T-cell (primary cell): Measurements from ENCODE around the gene SLCO3A1. TPM values are rescaled to one million over a fixed set of nuclear protein-coding genes. Genes with fewer than 3 reads are reported as not detected.

Experiments
- ATAC-seq, 4 experiments: fragments of 200-7000 bp in 3 of 4; fragments of 150-1000 bp in 1 of 4; cut with Tn5 transposase; replicated peaks in 1 of 4; 1 replicate in 3 of 4; 2 replicates in 1 of 4; pipeline ENCODE4 v1.10.0; 2021; ENCODE audit warnings: moderate library complexity in 3 of 4, mild to moderate bottlenecking in 2 of 4, moderate number of reproducible peaks in 1 of 4
- CTCF ChIA-PET, 2 donors: fragments of 300-600 bp; sonication (Branson Sonifier 250); formaldehyde crosslinking; loops; one replicate each; lab custom pipeline; 2022; ENCODE audit warnings: antibody characterized with exemption in 2 of 2; lab: Charles Lee
- POLR2A ChIA-PET, 2 donors: fragments of 300-600 bp; sonication (Branson Sonifier 250); formaldehyde crosslinking; loops; one replicate each; lab custom pipeline; 2022; ENCODE audit warnings: antibody characterized with exemption in 2 of 2; lab: Charles Lee
- DNase-seq, 35 experiments: peaks; one replicate each; pipeline versions ENCODE4 v3.0.0 to v3.0.0-alpha.2; 2013 to 2023
- H3K27ac ChIP-seq: one replicate; pipeline ENCODE4 v1.5.1; 2013; ENCODE audit warnings: low read length
- H3K27me3 ChIP-seq, 2 experiments: replicated peaks in 1 of 2; 1 replicate in 1 of 2; 2 replicates in 1 of 2; pipeline versions ENCODE4 v1.6.1 to v1.7.0; 2013; ENCODE audit warnings: low read length in 1 of 2, mixed read lengths in 1 of 2; ENCODE audit not compliant: control insufficient read depth in 2 of 2, insufficient read depth in 2 of 2; ENCODE audit errors: extremely low read depth in 1 of 2
- H3K36me3 ChIP-seq, 2 donors: 1 replicate in 1 of 2; 2 replicates in 1 of 2; pipeline versions ENCODE4 v1.6.1 to v1.7.0; 2013; ENCODE audit warnings: low read length in 1 of 2; ENCODE audit not compliant: control insufficient read depth in 2 of 2, insufficient read depth in 1 of 2; ENCODE audit errors: extremely low read depth in 1 of 2
- H3K4me1 ChIP-seq, 2 experiments: 1 replicate in 1 of 2; 2 replicates in 1 of 2; pipeline versions ENCODE4 v1.6.1 to v1.7.0; 2013; ENCODE audit warnings: low read length in 2 of 2, mixed read lengths in 1 of 2; ENCODE audit not compliant: insufficient read depth in 2 of 2, control insufficient read depth in 1 of 2; ENCODE audit errors: extremely low read depth in 1 of 2
- H3K4me3 ChIP-seq, 2 donors: 1 replicate in 1 of 2; 2 replicates in 1 of 2; pipeline versions ENCODE4 v1.5.1 to v1.7.0; 2013; ENCODE audit warnings: mild to moderate bottlenecking in 2 of 2, low read length in 1 of 2, moderate library complexity in 1 of 2; ENCODE audit not compliant: control insufficient read depth in 1 of 2; ENCODE audit errors: extremely low read depth in 1 of 2
- H3K9me3 ChIP-seq: 2 replicates; pipeline ENCODE4 v1.7.0; 2013
- H3K27ac Mint-ChIP-seq, 2 donors: one replicate each; pipeline ENCODE4 v1.8.0; 2020 to 2021; ENCODE audit warnings: mild to moderate bottlenecking in 2 of 2, mixed read lengths in 2 of 2
- H3K27me3 Mint-ChIP-seq, 2 donors: one replicate each; pipeline ENCODE4 v1.8.0; 2021 to 2022; ENCODE audit warnings: mixed read lengths in 2 of 2
- H3K36me3 Mint-ChIP-seq: one replicate; pipeline ENCODE4 v1.8.0; 2021; ENCODE audit warnings: mixed read lengths
- H3K4me1 Mint-ChIP-seq, 3 donors: one replicate each; pipeline ENCODE4 v1.8.0; 2020 to 2022; ENCODE audit warnings: mixed read lengths in 3 of 3, mild to moderate bottlenecking in 1 of 3
- H3K4me3 Mint-ChIP-seq, 3 donors: one replicate each; pipeline ENCODE4 v1.8.0; 2020 to 2022; ENCODE audit warnings: mild to moderate bottlenecking in 3 of 3, mixed read lengths in 3 of 3, moderate library complexity in 3 of 3
- H3K9me3 Mint-ChIP-seq, 3 donors: one replicate each; pipeline ENCODE4 v1.8.0; 2020 to 2022; ENCODE audit warnings: mixed read lengths in 3 of 3
- WGBS: methylation state at CpG from one replicate; pipeline ENCODE4 v1.1.5; 2013; ENCODE audit warnings: missing lambda C conversion rate; ENCODE audit not compliant: insufficient coverage; 5-methylcytosine and 5-hydroxymethylcytosine counted together
- total RNA-seq, 35 experiments: library from RNA in 6 of 35; stranded (reverse) in 6 of 35; fragments of 120-200 nt in 1 of 35; gene quantifications; one replicate each; pipeline versions ENCODE4 v1.2.1 to v1.2.4 and lab custom pipeline; 2013 to 2026

SLCO3A1 gene
- total RNA-seq, 5 donors from 2014 or later (not counting 1 experiment from before 2014, with no cell fraction given): 26.2 to 52.2 (median 38.7) TPM

DNA sequence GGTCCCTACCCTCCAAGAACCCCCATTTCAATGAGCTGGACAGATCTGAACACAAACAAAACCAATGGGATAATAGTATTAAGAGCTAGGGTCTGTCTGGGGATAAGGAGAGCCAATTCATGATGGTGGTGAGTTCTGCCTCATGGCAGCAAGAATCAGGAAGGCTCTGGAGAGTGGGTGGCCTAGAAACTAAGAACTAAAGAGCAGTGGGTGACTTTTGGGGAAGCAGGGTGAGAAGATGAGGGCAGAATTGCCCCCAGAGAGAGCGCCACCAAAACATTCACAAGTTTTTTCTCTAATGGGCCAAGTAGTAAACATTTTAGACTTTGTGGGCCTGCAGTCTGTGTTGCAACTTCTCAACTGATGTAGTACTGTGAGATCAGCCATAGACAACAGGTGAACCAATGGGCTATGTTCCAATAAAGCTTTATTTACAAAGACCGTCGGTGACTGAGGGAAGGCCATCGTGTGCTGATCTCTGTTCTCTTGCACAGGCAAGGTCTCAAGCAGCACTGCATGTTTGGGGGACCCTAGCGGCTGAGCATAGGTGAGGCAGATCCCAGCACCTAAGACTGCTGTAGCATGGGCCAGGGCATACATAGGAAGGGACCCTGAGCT is 314.7 kb downstream of the SLCO3A1 start:
- Mint-ChIP-seq H3K27me3 (no peaks in the 10 kb centered on the region), H3K36me3 (peaks cover 53% of the 10 kb centered on the region), H3K4me3 (no peak overlapping the region), H3K27ac (no peak overlapping the region), H3K9me3 (no peaks in the 10 kb centered on the region), H3K4me1 (peaks cover 0 to 1% (median 0%) of the 10 kb centered on the region in 3 donors)
- DNase-seq: no peak
- no peaks in the 10 kb centered on the region for H3K9me3 ChIP-seq
- no peaks in the 10 kb centered on the region for H3K4me1 ChIP-seq
- H3K27me3 ChIP-seq: no peaks in the 10 kb centered on the region
- POLR2A ChIA-PET: no interaction called here
- no peak overlapping the region for H3K4me3 ChIP-seq
- no peak for ATAC-seq
- 94% methylated on average over 4 of the region's 5 CpGs for WGBS
- H3K36me3 ChIP-seq: peaks cover 0 to 6% of the 10 kb centered on the region in 2 donors
- H3K27ac ChIP-seq: no peak overlapping the region
- CTCF ChIA-PET: no interaction called here

- Histone ChIP-seq H3K27ac (no peak overlapping the region), H3K4me1 (no peaks in the 10 kb centered on the region), H3K9me3 (no peaks in the 10 kb centered on the region), H3K4me3 (no peak overlapping the region), H3K27me3 (no peaks in the 10 kb centered on the region), H3K36me3 (peaks cover 0 to 2% of the 10 kb centered on the region in 2 donors)
- H3K4me1 Mint-ChIP-seq: no peaks in the 10 kb centered on the region
- peaks cover 30% of the 10 kb centered on the region for H3K36me3 Mint-ChIP-seq
- no peak overlapping the region for H3K4me3 Mint-ChIP-seq
- POLR2A ChIA-PET: no interaction called here
- no peak for ATAC-seq
- CTCF ChIA-PET: no interaction called here
- no peaks in the 10 kb centered on the region for H3K9me3 Mint-ChIP-seq
- peaks cover 0 to 3% of the 10 kb centered on the region in 2 donors for H3K27me3 Mint-ChIP-seq
- H3K27ac Mint-ChIP-seq: no peak overlapping the region
- DNase-seq: no peak
- WGBS: 82% methylated on average over 1 of the region's 8 CpGs
These were observed 317.4 kb downstream of the SLCO3A1 start for GRCh38 chr15:92170897-92171296.

DNA sequence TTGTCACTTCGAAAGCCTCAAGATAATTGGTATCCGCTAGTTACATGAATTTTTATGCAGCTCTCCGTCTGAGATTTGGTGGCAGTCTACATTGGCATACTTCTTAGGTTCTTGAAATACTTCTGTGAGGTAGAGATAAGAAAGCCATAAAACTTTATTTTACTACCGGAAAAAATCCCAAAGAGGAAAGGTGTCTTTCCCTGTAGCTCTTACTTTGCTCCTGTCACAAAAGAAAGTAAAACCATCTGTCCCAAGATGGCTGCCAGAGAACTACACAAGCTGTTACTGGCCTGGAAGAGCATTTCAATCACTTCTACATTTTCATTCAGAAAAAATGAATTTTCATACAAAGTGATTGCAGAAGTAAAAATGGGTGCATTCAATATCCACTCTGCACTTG is 325.4 kb downstream of the SLCO3A1 start:
- no peak for ATAC-seq

DNA sequence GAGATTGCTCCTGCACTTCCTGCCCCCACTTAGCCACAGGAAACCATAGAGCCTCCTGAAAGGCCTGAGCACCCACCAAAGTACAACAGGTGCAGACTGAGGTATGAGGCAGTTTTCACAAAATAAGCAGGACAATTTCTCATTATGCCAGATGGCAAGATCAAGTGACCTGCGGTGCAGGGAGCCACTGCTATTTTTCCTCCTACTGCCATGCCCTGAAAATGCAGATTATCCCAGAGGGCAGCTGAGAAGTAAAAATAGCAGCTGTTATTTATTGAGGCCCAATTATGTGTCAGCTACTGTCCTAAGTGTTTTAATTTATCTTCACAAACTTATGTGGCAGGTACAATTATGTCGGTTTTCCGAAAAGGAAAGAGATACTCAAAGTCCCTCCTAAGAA is 330.6 kb downstream of the SLCO3A1 start:
- Mint-ChIP-seq H3K27ac (no peak overlapping the region), H3K4me3 (no peak overlapping the region), H3K4me1 (no peaks in the 10 kb centered on the region), H3K9me3 (no peaks in the 10 kb centered on the region), H3K27me3 (peaks cover 6 to 13% of the 10 kb centered on the region in 2 donors), H3K36me3 (no peaks in the 10 kb centered on the region)
- no peak for ATAC-seq
- peaks cover 0 to 8% of the 10 kb centered on the region in 2 experiments for H3K27me3 ChIP-seq
- H3K36me3 ChIP-seq: no peaks in the 10 kb centered on the region
- H3K9me3 ChIP-seq: no peaks in the 10 kb centered on the region
- no peaks in the 10 kb centered on the region for H3K4me1 ChIP-seq
- H3K27ac ChIP-seq: no peak overlapping the region
- no peak overlapping the region for H3K4me3 ChIP-seq
- WGBS: 58% methylated on average over 3 of the region's 3 CpGs
- ChIA-PET POLR2A (no interaction called here), CTCF (interaction anchor here in 1 of 2 donors (0.7 kb wide), 1 partner anchor 42 kb away, joined by 4 read pairs; no protein-coding TSS in a partner anchor)
- DNase-seq: no peak

More for the DNA sequence above, 325.4 kb downstream of the SLCO3A1 start:
- Mint-ChIP-seq H3K4me1 (peaks cover 0 to 9% (median 0%) of the 10 kb centered on the region in 3 donors), H3K27ac (no peak overlapping the region), H3K27me3 (peaks cover 3 to 5% of the 10 kb centered on the region in 2 donors), H3K9me3 (no peaks in the 10 kb centered on the region), H3K36me3 (no peaks in the 10 kb centered on the region), H3K4me3 (no peak overlapping the region)
- Histone ChIP-seq H3K27me3 (no peaks in the 10 kb centered on the region), H3K4me3 (no peak overlapping the region), H3K27ac (no peak overlapping the region), H3K9me3 (no peaks in the 10 kb centered on the region), H3K4me1 (no peaks in the 10 kb centered on the region), H3K36me3 (no peaks in the 10 kb centered on the region)
- ChIA-PET POLR2A (no interaction called here), CTCF (no interaction called here)
- no peak for DNase-seq
- WGBS: no CpG with 5 or more reads among the region's 4 CpGs

- no peak overlapping the region for H3K27ac Mint-ChIP-seq
- ChIA-PET CTCF (no interaction called here), POLR2A (no interaction called here)
- Histone ChIP-seq H3K9me3 (no peaks in the 10 kb centered on the region), H3K27me3 (peaks cover 0 to 10% of the 10 kb centered on the region in 2 experiments), H3K36me3 (no peaks in the 10 kb centered on the region), H3K4me3 (no peak overlapping the region), H3K27ac (no peak overlapping the region), H3K4me1 (no peaks in the 10 kb centered on the region)
- no peaks in the 10 kb centered on the region for H3K4me1 Mint-ChIP-seq
- peaks cover 10 to 17% of the 10 kb centered on the region in 2 donors for H3K27me3 Mint-ChIP-seq
- H3K4me3 Mint-ChIP-seq: no peak overlapping the region
- DNase-seq (no peak), ATAC-seq (no peak)
- WGBS: 59% methylated on average over 4 of the region's 8 CpGs
- H3K9me3 Mint-ChIP-seq: no peaks in the 10 kb centered on the region
- H3K36me3 Mint-ChIP-seq: no peaks in the 10 kb centered on the region
These were observed 331.2 kb downstream of the SLCO3A1 start for GRCh38 chr15:92184679-92185230.

DNA sequence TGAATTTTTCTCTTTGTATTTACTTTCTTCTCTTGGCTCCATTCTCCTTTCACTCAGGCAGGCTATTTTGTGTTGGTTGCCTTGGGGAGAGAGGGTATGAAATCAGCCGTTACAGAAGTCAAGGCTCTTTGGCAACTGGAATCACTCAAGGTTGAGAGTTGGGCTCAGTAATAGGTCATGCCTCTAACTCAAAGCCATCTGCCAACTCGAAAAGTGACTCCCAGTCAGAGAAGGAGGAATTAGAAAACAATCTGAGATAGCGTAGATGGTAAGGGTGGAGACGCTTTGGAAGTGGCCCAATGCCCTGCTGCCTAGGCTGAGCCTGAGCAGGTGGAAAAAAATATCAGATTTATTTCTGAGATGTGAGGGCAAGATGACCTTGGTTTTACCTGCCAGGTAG is 334.5 kb downstream of the SLCO3A1 start:
- DNase-seq: no peak
- no peak for ATAC-seq
- no peaks in the 10 kb centered on the region for H3K36me3 ChIP-seq
- no peak overlapping the region for H3K4me3 ChIP-seq
- ChIA-PET POLR2A (no interaction called here), CTCF (no interaction called here)
- Mint-ChIP-seq H3K27ac (no peak overlapping the region), H3K36me3 (no peaks in the 10 kb centered on the region), H3K27me3 (peaks cover 10 to 21% of the 10 kb centered on the region in 2 donors), H3K4me3 (no peak overlapping the region), H3K4me1 (no peaks in the 10 kb centered on the region), H3K9me3 (no peaks in the 10 kb centered on the region)
- no peaks in the 10 kb centered on the region for H3K4me1 ChIP-seq
- WGBS: 82% methylated on average over 4 of the region's 4 CpGs
- H3K27me3 ChIP-seq: peaks cover 0 to 13% of the 10 kb centered on the region in 2 experiments
- H3K27ac ChIP-seq: no peak overlapping the region
- no peaks in the 10 kb centered on the region for H3K9me3 ChIP-seq
